ENCODE data around the gene SARS1.

GRCh38 chr1:109171646-109172045, 42.1 kb upstream of the SARS1 start:
- TF ChIP-seq CTCF (IDR thresholded peaks at IDR 0.05) (no peak), POLR2A (IDR thresholded peaks at IDR 0.05) (no peak), EP300 (IDR thresholded peaks at IDR 0.05) (no peak)
